Stimulated activated naive B cell treated with anti-CD40 and anti-IgM and Interleukin-4, amounts not matched to agents 10 μg/mL and 1 μg/mL and 100 μg/mL, for 72 hours (primary cell): Measurements from ENCODE around the gene EPHA3.

Experiments
- ATAC-seq, 2 donors: fragments of 150-1000 bp; cut with Tn5 transposase; replicated peaks; 2 replicates each; pipeline ENCODE4 v1.10.0; 2021; ENCODE audit warnings: moderate library complexity in 1 of 2
- DNase-seq: peaks from one replicate; pipeline ENCODE4 v3.0.0; 2021
- H3K27ac Mint-ChIP-seq: one replicate; pipeline ENCODE4 v1.8.0; 2022; ENCODE audit warnings: mild to moderate bottlenecking, mixed read lengths
- H3K27me3 Mint-ChIP-seq, 2 donors: one replicate each; pipeline ENCODE4 v1.8.0; 2022; ENCODE audit warnings: mixed read lengths in 2 of 2
- H3K36me3 Mint-ChIP-seq, 2 donors: one replicate each; pipeline ENCODE4 v1.8.0; 2022; ENCODE audit warnings: mixed read lengths in 2 of 2, mild to moderate bottlenecking in 1 of 2
- H3K4me1 Mint-ChIP-seq, 2 donors: one replicate each; pipeline ENCODE4 v1.8.0; 2022; ENCODE audit warnings: mixed read lengths in 2 of 2, mild to moderate bottlenecking in 1 of 2
- H3K4me3 Mint-ChIP-seq, 2 donors: one replicate each; pipeline ENCODE4 v1.8.0; 2022; ENCODE audit warnings: mild to moderate bottlenecking in 2 of 2, mixed read lengths in 2 of 2, moderate library complexity in 1 of 2
- H3K9me3 Mint-ChIP-seq, 2 donors: one replicate each; pipeline ENCODE4 v1.8.0; 2022; ENCODE audit warnings: mixed read lengths in 2 of 2, mild to moderate bottlenecking in 1 of 2

The EPHA3 gene

GRCh38 chr3:89414270-89414669 is 306.8 kb downstream of the EPHA3 start:
- DNase-seq (no peak), ATAC-seq (no peak)
- no peaks in the 10 kb centered on the region for H3K4me1 Mint-ChIP-seq
- no peak overlapping the region for H3K27ac Mint-ChIP-seq
- no peaks in the 10 kb centered on the region for H3K36me3 Mint-ChIP-seq
- no peak overlapping the region for H3K4me3 Mint-ChIP-seq
- H3K9me3 Mint-ChIP-seq: no peaks in the 10 kb centered on the region
- no peaks in the 10 kb centered on the region for H3K27me3 Mint-ChIP-seq

DNA sequence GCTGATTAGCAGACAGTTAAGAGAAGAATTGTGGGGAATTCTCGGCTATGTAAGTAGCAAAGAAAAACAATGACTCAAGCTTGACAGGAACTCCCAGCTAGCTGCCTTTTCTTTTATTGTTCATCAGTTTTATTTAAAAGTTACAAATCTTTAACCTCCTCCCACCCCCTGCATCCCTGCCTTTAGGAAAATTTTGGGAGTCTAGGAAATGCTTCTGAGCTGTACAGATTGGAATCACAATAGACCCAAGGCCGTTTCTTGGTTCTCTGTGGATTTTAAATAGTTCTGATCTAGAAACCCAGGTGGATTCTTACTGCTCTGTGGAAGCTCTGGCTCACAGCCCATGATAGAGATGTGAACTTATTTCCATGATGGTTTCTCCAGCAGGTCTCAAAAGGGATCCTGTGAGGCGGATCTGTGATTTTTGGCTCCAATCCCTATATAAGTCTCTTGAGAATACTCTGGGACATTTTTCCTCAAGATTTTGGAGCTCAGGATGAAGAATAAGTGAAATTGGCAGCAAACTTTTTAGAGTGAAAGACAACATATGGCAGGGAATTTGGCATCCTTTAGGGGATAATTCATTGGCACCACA is 312.3 kb downstream of the EPHA3 start:
- Mint-ChIP-seq H3K9me3 (no peaks in the 10 kb centered on the region), H3K27ac (no peak overlapping the region), H3K4me3 (no peak overlapping the region), H3K36me3 (no peaks in the 10 kb centered on the region), H3K27me3 (no peaks in the 10 kb centered on the region), H3K4me1 (no peaks in the 10 kb centered on the region)
- ATAC-seq (no peak), DNase-seq (no peak)

GRCh38 chr3:89426060-89426459 is 318.6 kb downstream of the EPHA3 start:
- H3K4me3 Mint-ChIP-seq: no peak overlapping the region
- no peak overlapping the region for H3K27ac Mint-ChIP-seq
- DNase-seq (no peak), ATAC-seq (no peak)
- H3K9me3 Mint-ChIP-seq: peaks cover 0 to 3% of the 10 kb centered on the region in 2 donors
- no peaks in the 10 kb centered on the region for H3K27me3 Mint-ChIP-seq
- no peaks in the 10 kb centered on the region for H3K4me1 Mint-ChIP-seq
- H3K36me3 Mint-ChIP-seq: no peaks in the 10 kb centered on the region

GRCh38 chr3:89434621-89435380 is 327.4 kb downstream of the EPHA3 start:
- ATAC-seq (no peak), DNase-seq (no peak)
- H3K9me3 Mint-ChIP-seq: peaks cover 0 to 4% of the 10 kb centered on the region in 2 donors
- no peak overlapping the region for H3K27ac Mint-ChIP-seq
- no peaks in the 10 kb centered on the region for H3K36me3 Mint-ChIP-seq
- H3K4me3 Mint-ChIP-seq: no peak overlapping the region
- no peaks in the 10 kb centered on the region for H3K4me1 Mint-ChIP-seq
- no peaks in the 10 kb centered on the region for H3K27me3 Mint-ChIP-seq

- H3K4me1 Mint-ChIP-seq: no peaks in the 10 kb centered on the region
- no peak for ATAC-seq
- peaks cover 0 to 4% of the 10 kb centered on the region in 2 donors for H3K9me3 Mint-ChIP-seq
- H3K27me3 Mint-ChIP-seq: no peaks in the 10 kb centered on the region
- no peak for DNase-seq
- H3K27ac Mint-ChIP-seq: no peak overlapping the region
- no peak overlapping the region for H3K4me3 Mint-ChIP-seq
- H3K36me3 Mint-ChIP-seq: no peaks in the 10 kb centered on the region
Observed at GRCh38 chr3:89436846-89437245, 329.4 kb downstream of the EPHA3 start.

GRCh38 chr3:89440386-89440785 is 333.0 kb downstream of the EPHA3 start:
- no peaks in the 10 kb centered on the region for H3K27me3 Mint-ChIP-seq
- no peak overlapping the region for H3K4me3 Mint-ChIP-seq
- DNase-seq (no peak), ATAC-seq (no peak)
- H3K36me3 Mint-ChIP-seq: no peaks in the 10 kb centered on the region
- H3K4me1 Mint-ChIP-seq: no peaks in the 10 kb centered on the region
- H3K9me3 Mint-ChIP-seq: no peaks in the 10 kb centered on the region
- H3K27ac Mint-ChIP-seq: no peak overlapping the region

- no peak for DNase-seq
- Mint-ChIP-seq H3K36me3 (no peaks in the 10 kb centered on the region), H3K27me3 (no peaks in the 10 kb centered on the region), H3K4me3 (no peak overlapping the region), H3K9me3 (no peaks in the 10 kb centered on the region), H3K4me1 (no peaks in the 10 kb centered on the region), H3K27ac (no peak overlapping the region)
- ATAC-seq: no peak
Observed at GRCh38 chr3:89441141-89441540, 333.7 kb downstream of the EPHA3 start.

GRCh38 chr3:89446593-89446992 is 339.2 kb downstream of the EPHA3 start:
- Mint-ChIP-seq H3K36me3 (no peaks in the 10 kb centered on the region), H3K4me1 (no peaks in the 10 kb centered on the region), H3K4me3 (no peak overlapping the region), H3K9me3 (peaks cover 0 to 2% of the 10 kb centered on the region in 2 donors), H3K27ac (no peak overlapping the region), H3K27me3 (no peaks in the 10 kb centered on the region)
- ATAC-seq: no peak
- DNase-seq: no peak

DNA sequence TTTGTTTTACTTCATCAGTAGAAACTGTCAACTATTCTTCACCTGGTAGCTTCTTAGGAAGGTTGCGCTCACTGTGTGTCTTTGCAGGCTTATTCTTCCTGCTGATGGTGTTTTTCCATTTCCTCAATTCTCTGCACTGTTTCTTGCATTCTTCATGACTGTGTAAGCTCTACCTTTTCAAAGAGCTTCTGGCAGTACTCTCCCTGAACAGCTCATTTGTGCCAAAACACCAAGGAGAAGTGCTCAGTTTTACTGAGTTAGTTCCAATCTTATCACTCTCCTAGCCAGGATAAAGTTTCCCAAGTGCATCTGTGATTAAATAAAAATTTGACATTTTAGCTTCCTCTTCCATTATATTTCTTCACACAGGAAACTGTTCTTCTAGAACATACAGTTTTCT is 339.8 kb downstream of the EPHA3 start:
- no peak overlapping the region for H3K4me3 Mint-ChIP-seq
- H3K4me1 Mint-ChIP-seq: no peaks in the 10 kb centered on the region
- no peak overlapping the region for H3K27ac Mint-ChIP-seq
- no peaks in the 10 kb centered on the region for H3K27me3 Mint-ChIP-seq
- ATAC-seq (no peak), DNase-seq (no peak)
- H3K9me3 Mint-ChIP-seq: peaks cover 0 to 4% of the 10 kb centered on the region in 2 donors
- no peaks in the 10 kb centered on the region for H3K36me3 Mint-ChIP-seq

DNA sequence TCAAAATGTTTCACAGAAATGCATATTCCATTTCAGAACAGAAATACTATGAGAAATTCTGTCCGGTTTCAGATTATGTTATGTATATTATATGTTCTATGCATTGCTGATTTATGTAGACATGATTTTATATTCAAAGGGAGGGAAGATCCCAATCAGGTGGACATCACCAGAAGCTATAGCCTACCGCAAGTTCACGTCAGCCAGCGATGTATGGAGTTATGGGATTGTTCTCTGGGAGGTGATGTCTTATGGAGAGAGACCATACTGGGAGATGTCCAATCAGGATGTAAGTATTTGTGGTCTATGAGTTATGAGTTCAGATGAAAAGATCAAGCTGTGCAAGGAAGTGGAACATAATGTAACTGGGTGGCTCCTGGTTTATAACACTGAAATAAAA is 341.7 kb downstream of the EPHA3 start:
- H3K4me1 Mint-ChIP-seq: no peaks in the 10 kb centered on the region
- H3K27me3 Mint-ChIP-seq: no peaks in the 10 kb centered on the region
- no peak for DNase-seq
- H3K4me3 Mint-ChIP-seq: no peak overlapping the region
- peaks cover 0 to 4% of the 10 kb centered on the region in 2 donors for H3K9me3 Mint-ChIP-seq
- ATAC-seq: no peak
- H3K36me3 Mint-ChIP-seq: no peaks in the 10 kb centered on the region
- H3K27ac Mint-ChIP-seq: no peak overlapping the region

DNA sequence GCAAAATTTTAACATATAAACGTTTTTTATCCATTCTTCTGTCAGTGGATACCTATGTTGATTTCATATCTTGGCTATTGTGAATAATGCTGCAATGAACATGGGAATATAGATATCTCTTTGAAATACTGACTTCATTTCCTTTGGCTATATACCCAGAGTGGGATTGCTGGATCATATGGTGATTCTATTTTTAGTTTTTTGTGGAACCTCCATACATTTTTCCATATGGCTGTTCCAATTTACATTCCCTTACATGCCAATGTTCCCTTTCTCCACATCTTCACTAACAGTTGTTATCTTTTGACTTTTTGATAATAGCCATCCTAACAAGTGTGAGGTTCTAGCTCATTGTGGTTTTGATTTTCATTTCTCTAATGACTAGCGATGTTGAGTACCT is 344.6 kb downstream of the EPHA3 start:
- Mint-ChIP-seq H3K4me3 (no peak overlapping the region), H3K9me3 (peaks cover 6 to 7% of the 10 kb centered on the region in 2 donors), H3K4me1 (no peaks in the 10 kb centered on the region), H3K27me3 (no peaks in the 10 kb centered on the region), H3K36me3 (no peaks in the 10 kb centered on the region), H3K27ac (no peak overlapping the region)
- DNase-seq (no peak), ATAC-seq (no peak)

DNA sequence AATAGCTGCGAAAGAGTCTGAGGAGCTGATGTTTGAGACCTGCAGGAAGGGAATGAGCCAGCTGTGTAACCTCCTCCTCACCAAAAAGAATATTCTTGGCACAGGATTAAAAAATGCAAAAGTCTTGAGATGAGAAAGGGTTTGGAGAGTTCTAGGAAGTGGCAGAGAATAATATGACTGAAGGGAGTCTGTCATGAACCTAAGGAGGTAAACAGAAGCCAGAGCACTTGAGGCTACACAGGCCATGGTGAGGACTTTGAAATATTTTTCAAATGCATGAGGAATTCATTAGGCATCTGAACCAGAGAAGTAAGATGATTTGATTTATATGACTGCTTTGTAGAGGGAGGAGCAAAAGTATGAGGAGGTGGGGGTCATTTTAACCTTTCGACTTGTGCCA is 347.8 kb downstream of the EPHA3 start:
- no peak for ATAC-seq

GRCh38 chr3:89467898-89468363 is 360.5 kb downstream of the EPHA3 start:
- no peak for DNase-seq
- Mint-ChIP-seq H3K4me3 (no peak overlapping the region), H3K27me3 (no peaks in the 10 kb centered on the region), H3K36me3 (no peaks in the 10 kb centered on the region), H3K4me1 (no peaks in the 10 kb centered on the region), H3K9me3 (no peaks in the 10 kb centered on the region), H3K27ac (no peak overlapping the region)
- ATAC-seq: no peak

More for the DNA sequence above, 347.8 kb downstream of the EPHA3 start:
- Mint-ChIP-seq H3K4me1 (no peaks in the 10 kb centered on the region), H3K27me3 (no peaks in the 10 kb centered on the region), H3K9me3 (peaks cover 7 to 9% of the 10 kb centered on the region in 2 donors), H3K36me3 (no peaks in the 10 kb centered on the region), H3K4me3 (no peak overlapping the region), H3K27ac (no peak overlapping the region)
- no peak for DNase-seq

DNA sequence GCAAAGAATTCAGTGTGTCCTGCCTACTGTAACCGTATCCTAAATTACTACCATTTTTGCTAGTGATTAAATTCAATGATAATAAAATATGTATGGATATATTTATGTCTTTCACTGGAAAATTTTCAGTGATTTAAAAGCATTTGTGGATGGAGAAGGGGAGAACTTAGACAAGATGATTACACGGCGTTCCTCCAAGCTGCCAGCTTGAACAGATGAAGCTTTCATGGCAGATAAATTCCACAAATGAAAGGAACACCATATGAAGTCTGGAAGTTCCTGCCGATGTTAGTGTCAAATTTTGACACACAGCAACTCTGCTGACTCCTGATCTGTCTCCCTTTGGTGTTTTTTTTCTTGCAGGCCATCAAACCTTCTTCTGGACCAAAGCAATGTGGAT is 364.7 kb downstream of the EPHA3 start:
- Mint-ChIP-seq H3K36me3 (no peaks in the 10 kb centered on the region), H3K27ac (no peak overlapping the region), H3K4me1 (no peaks in the 10 kb centered on the region), H3K4me3 (no peak overlapping the region), H3K27me3 (no peaks in the 10 kb centered on the region), H3K9me3 (peaks cover 0 to 2% of the 10 kb centered on the region in 2 donors)
- DNase-seq (no peak), ATAC-seq (no peak)

GRCh38 chr3:89474333-89475130 is 367.1 kb downstream of the EPHA3 start:
- no peak for DNase-seq
- peaks cover 2 to 3% of the 10 kb centered on the region in 2 donors for H3K9me3 Mint-ChIP-seq
- H3K27ac Mint-ChIP-seq: no peak overlapping the region
- no peak for ATAC-seq
- H3K36me3 Mint-ChIP-seq: no peaks in the 10 kb centered on the region
- no peaks in the 10 kb centered on the region for H3K4me1 Mint-ChIP-seq
- no peak overlapping the region for H3K4me3 Mint-ChIP-seq
- no peaks in the 10 kb centered on the region for H3K27me3 Mint-ChIP-seq
